HPDE6-E6E7 (cell line): ENCODE measurements around the gene LDLRAD4.

Experiments used
- DNase-seq: peaks from one replicate; pipeline ENCODE4 v3.0.0; 2011; ENCODE audit warnings: missing footprints; ENCODE audit errors: extremely low spot score

LDLRAD4 gene

DNA sequence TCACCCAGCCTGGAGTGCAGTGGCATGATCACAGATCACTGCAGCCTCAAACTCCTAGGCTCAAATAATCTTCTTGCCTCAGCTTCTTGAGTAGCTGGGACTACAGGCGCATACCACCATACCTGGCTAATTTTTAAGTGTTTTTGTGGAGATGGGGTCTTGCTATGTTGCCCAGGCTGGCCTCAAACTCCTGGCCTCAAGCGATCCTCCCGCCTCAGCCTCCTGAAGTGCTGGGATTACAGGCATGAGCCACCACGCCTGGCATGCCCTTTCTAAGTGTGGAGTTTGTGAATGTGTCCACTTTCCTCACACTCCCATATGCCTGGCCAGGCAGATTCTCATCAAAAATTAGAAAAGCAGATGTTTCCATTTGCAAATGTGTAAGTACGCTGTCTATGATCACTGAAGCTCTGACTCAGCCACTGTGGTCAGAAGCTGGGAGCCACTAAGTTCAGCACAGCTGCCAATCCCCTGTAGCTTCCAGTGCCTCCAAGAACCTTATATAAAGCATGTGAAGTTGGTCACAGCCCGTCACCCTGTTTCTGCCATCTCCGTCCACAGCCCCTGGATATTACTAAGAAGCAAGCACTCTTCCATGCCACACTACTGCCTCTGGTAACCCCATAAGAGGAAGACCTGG lies 352.4 kb downstream of the LDLRAD4 start:
- DNase-seq, result no peak

DNA sequence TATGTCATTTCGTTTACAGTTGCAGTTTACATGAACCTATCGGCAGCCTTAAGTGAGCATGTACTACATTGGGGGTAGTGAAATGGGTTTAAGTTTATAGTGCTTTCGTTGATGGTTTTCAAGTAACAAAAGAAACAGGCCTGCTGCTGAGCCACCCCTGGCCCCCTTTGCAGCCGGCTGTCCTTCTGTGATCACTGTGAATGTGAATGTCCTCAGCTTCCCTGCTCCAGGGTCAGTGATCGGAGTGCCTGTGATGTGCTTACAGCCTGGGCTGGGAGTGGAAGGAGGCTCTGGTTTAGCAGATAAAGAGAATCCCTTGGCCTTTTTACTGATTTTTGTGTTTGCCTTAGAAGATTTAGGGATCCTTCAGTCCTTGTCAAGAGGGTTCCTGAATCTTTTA lies 353.6 kb downstream of the LDLRAD4 start:
- DNase-seq, result no peak

DNA sequence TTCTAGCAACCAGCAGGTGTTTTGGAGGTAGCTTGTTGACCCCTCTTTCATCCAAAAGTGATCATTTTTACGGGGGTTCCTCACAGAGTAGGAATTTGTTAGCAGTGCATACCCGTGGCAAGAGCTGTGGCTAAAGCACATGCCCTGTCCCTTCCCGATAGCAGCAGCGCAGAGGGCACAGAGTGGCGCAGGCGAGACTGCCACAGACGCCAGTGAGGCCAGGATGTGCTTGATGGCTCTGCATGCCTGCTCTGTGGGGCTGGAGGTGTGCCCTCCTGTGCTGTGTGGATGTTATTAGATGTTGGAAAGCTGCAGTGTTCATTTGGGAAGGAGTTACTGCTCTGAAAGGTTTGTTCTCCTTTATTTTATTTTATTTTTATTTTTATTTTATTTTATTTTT lies 354.2 kb downstream of the LDLRAD4 start:
- DNase-seq, result no peak

DNA sequence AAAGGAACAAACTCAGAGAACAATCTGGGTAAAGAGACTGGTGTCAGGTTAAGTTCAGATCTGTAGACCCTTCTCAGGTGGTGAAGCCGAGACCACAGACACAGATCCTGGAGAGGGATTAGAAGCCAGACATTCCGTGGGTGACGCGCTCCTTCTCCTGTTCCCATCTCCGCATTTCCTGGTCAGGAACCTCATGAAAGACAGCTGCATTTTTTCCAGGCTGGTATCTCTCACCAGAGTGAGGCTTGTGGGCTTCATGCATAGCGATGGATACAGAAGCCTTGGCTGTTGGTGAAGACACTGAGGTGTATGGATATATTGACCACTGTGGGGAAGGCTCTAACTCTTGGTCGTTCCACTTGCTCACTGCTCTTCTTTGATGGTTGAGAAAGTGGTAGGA lies 355.2 kb downstream of the LDLRAD4 start:
- no peak for DNase-seq

DNA sequence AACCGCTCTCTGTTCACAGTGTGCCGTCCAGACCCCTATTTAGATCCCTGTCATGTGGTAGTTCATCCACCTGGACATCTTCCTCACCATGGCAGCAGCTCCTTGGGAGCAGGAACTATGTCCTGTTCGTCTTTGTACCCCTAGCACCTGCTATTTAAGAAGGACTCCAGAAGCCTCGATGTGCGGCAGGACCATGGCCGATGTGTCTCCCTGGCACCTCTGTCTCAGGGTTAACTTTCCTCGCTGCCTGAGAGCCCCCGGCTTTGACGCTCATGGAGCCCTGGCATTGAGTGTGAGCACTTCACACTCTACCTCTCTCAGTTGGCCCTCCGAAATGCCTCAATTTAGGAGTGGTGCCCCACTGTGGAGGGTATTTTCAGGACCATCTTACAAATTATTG lies 355.8 kb downstream of the LDLRAD4 start:
- no peak for DNase-seq

DNA sequence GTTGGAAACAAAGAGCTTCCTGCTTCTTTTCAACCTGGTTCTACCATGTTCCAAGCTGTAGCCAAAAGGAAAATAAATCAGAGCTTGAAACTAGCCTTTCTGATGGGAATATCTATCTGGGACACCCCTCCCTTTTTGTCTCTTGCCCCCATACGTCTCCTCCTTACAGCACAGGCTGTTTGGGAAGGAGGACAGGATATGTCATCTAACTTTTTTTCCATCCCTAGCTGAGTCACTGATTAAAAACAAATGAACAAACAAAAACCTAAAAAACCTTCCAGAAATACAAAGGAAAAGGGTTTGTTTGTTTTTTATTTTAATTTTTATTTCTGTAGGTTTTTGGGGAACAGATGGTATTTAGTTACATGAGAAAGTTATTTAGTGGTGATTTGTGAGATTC lies 356.2 kb downstream of the LDLRAD4 start:
- DNase-seq, result no peak

DNA sequence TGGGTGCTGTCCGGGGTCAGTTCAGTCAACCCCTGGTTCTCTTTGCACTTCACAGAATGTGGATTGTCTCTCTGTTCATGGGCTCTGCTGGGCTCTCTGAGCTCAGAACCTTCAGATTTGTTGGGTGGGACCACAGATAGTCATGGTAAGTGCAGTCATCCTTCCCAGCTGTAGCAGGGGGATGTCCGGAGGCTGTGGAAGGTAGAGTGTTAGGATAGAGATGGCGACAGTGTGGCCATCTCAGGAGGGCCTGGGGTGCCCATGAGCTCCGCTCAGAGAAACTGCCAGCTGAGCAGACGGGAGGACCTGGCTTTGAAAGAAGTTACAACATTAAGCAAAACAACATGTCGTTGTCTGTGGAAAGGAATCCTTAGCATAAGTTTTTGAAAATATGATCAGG lies 358.0 kb downstream of the LDLRAD4 start:
- no peak for DNase-seq

DNA sequence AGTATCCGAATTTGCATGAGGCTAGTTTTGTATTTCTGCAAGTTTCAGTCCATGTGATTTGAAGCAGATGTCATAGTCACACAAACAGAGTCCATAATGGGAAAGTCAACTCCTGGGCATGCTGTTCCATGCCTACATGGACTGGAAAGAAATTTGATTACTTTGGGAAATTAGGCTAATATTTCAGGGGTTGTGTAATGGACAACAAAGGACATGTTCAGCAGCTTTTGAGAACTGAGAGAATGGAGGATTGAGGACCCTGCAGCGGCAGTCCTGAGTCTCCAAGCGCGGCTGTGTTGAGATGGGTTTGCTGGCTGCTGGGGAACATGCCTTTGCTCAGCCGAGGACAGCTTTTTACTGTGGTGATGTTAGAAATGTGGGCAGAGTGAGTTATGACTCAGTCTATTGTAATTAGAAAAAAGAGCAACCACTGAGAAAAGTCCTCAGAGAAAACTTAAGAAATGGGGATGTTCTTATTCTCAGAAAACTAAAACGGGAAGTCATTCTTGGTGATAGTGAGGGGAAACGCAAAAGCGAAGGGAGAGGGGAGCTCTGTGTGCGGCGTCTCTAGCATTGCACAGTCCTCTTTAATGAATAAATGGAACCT lies 358.6 kb downstream of the LDLRAD4 start:
- no peak for DNase-seq

DNA sequence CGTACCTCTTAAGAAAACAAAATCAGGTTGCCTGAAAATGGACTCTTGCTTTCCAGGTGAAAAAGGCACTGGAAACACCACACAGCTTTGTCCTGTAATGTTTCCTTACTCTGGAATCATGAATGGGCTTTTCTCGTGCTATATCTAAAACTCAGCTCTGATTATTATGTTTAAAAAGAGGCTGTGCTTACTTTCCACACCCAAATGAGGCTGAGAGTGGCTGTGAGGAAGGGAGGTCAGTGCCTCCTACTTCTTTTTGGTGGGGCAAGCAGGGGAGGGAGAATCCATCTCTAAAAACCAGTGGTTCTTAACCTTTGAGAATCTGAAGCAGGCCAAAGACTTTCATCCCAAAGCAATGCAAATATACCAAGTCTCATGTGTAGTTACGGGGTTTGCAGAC lies 359.2 kb downstream of the LDLRAD4 start:
- no peak for DNase-seq

DNA sequence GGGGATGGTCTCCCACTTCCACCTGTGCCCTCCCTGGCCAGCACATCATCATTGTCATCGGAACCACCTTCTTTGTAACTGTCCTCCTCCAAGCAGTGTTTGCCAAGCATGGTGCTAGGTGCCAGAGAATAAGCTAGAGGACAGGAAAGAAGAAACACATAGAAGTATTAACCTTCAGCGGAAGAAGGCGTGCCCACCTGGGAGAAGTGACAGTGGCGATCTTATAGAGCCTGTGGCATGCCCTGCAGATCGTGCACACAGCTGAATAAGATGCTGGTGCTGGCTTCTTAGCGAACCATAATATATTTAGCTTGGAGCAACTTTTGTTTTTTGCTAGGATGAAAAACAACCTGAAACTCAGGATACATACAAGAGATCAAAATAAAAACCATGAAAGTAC lies 359.8 kb downstream of the LDLRAD4 start:
- DNase-seq, result no peak

DNA sequence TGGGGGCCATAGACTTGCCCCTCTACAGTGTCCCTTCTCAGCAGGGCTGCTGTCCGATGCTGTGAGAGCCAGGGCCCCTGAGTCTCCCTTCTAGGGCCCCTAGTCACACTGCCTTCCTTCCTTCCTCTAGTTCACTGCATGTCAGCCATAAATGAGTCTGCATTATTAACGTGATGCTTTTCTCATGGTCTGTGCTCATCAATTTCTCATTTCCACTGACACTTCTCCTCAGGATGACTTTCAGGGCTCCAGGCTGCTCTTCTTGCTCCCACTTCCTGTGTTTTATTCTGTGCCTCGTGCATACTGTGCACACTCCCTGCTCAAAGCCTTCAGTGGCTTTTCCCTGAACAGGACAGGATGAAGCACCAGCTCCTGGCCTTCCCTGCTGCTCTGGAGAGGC lies 361.3 kb downstream of the LDLRAD4 start:
- no peak for DNase-seq

DNA sequence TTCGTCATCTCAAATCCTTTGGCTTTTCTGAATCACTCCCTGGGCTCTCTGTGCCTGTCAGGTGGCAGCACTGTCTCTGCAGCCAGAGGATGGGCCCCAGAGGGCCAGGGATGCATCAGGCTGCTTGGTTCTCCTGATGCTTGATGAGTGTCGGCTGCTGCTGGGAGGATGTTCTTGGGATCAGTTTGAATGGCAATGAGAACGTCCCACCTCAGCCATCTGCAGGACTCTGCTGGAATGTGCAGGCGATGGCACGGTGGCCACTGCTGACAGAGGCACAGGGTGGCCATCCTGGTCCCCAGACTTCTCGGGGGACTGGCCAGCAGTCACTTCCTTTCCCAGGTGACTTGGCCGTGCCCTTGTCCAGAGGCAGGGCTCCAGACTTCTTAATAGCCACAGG lies 361.8 kb downstream of the LDLRAD4 start:
- no peak for DNase-seq

DNA sequence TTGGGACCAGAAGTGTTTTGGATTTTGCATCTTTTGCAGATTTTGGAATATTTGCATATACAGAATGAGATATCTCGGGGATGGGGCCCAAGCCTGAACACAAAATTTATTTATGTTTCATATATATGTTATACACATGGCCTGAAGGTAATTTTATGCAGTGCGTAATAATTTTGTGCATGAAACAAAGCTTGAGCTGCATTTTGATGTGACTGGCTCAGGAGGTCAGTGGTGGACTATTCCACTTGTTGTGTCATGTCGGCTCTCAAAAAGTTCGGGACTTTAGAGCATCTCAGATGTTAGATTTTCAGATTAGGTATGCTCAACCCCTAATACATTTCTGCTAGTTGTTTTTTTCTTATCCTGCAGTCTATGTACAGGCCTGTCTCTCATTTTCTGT lies 362.4 kb downstream of the LDLRAD4 start:
- no peak for DNase-seq

DNA sequence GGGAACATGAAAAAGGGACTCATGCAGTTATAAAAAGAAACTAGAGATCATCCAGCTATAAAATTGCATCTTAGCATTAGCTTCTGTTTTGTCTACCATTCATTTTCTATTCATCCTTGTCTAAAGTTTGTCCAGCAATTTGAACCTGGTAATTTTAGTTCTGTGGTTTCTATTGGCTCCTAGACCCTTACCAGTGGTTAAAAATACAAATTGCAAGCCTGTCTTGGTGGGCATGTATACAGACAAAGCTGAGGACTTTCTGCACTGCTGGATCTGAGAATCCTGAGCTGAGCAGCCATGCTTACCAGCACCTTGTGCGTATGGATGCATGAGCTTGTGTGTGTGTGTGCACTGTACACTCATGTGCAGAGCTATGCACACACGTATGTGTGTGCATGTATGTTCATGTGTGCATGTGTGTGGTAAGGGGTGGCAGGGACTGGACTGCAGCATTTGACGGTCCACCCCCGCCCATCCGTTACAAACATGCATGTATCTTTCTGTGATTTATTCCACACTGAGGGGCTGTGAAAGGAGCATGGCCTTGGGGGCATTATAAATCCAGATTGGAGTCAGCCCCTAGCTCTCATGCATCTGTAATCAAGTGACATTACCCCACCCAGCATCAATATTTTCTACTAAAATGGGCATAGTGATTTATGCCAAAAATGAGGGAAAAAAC lies 363.1 kb downstream of the LDLRAD4 start:
- DNase-seq, result no peak

DNA sequence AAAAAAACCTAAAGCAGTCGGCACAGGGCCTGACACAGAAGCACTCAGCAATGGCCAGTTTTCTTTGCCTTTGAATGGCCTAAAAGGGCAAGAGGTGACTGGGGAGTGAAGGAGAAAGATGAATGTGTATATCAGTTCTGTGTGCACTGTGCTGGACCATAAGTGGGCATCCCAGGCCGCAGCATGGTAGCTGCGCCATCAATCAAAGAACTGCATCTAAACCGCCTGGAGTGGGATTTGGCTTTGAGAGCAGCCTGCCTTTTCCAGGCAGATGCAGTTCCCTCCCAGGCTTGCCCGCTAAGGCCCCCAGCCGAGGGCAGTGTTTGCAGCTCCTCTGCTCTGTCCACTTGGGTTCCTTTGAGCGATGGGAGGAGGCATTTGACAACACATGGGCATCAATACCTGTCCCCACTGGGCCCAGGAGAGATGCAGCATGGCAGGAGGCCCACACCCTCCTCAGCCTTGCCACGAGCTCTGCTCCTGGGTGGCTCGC lies 363.7 kb downstream of the LDLRAD4 start:
- DNase-seq, result no peak

DNA sequence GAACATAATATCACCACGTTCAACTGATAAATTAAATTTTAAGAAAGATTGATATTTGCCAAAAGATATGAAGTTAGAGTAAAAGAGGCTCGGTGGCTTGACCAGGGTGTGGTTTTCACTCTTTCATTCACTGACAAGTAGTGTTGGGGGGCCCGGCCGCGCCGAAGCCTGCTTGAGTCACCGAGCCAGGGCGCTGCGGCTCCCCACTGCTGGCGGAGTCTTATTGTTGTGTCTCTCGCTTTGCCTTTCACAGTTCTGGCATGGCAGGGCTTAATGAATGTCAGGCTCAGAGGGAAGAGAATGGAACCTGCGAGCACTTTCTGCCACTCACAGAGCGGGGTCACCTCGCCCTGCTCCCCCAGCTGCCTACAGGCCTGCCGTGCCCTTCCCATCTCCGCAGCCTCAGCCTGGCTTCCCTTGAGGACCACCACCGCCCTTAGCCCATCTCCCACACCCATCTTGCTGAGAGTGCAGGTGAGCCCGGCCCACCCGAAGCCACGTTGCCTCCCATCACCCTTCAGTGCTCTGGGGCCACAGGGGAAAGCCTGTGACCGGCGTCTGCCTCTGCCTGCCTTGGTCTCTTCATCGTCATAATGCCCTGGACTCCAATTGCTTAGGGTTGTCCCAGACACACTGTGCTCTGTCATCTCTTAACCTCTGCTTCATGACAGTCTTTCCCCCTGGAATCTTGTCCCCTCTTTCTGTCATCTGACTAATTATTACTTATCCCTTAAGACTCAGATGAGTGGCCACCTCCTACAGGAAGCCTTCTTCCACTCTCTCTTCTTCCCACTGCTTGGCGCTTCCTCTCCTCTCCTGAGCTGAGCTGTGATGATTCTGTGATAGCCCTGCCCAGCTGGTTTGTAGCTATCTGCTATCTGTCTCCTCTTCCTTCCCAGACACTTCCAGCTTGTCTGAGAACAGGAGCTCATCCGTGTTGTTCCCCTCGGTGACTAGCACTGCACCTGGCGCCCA lies 365.3 kb downstream of the LDLRAD4 start:
- DNase-seq, result no peak

DNA sequence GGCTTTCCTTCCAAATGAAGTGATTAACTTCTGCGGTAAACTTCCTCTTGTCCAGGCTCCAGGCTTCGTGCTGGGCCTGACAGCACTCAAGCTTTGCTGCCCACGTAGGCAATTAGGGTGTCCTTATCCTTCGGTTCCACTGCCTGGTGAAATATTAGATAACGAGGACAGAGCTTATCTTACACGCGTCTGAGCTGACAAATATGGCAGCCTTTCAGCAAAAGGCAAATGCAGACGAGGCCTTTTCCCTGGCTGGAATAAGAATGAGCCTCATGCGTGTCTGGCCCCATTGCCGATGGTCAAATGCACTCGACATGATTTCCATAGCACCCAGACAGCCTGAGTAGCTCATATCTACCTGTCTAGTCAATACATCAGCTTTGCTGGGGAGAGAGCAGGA lies 366.3 kb downstream of the LDLRAD4 start:
- no peak for DNase-seq

DNA sequence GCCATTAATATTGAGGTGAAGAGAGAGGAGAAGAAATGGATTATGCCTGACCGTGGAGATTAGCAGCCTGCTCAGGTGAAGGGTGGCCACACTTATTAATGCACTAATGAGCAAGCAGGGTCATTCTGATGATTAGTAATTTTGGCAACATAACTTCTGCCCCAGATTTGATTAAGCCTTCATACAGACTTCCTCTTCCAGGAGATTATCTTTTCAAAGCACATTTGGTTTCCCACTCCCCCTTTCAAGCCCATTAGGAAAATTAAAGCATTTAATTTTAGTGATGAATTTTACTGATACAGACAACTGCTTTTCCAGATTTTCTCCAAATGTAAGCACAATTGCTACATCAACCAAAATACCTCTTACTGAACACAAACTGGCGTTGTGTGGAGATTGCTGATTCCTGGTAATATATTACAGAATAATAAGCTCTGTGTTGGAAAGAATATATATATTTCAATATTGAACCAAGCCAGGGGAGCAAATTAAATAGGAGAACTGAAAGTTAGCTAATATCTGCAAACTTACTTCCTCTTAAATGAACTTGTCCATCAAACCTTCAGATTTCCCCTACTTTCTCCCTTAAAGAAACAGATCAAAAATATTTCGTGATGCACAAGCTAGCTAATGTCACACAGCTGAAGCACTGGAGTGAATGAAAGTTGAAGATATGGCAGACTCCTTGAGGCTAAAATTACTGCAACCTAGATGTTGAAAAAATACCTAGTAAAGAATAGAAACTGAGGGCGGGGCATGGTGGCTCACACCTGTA lies 367.0 kb downstream of the LDLRAD4 start:
- no peak for DNase-seq

DNA sequence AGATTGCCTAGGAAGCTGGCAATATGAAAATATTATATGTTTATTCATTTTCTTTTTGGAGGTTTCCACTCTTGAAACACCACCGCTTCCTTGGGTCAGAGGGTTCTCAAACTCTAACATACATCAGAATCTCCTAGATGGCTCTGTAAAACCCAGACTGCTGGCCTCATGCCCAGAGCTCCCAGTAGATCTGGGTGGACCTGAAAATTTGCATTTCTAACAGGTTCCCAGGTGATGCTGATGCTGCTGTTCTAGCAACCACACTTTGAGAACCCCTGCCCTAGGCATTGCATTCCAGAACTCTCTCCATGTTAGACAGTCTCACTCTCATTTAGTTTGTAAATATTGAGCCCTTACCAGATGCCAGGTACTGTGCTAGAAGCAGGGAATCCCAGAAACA lies 368.4 kb downstream of the LDLRAD4 start:
- no peak for DNase-seq

DNA sequence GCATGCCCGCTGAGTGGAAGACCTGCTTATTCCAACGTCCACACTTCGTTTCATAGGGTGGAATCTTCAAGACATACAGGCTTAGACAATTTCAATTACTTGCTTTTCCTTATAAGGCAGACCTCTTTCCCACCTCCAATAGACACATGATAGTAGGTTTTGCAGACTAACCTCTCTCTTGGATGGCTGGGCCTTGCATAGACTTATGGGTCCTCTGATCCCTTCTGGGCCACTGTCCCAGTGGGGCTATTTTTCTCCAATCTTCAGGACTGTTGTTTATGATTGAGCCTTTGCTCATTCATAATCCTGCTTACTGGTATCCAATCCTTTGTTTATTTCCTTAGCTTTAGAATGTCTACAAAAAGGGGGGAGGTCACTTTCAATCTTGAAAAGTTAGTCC lies 368.9 kb downstream of the LDLRAD4 start:
- DNase-seq, result no peak

DNA sequence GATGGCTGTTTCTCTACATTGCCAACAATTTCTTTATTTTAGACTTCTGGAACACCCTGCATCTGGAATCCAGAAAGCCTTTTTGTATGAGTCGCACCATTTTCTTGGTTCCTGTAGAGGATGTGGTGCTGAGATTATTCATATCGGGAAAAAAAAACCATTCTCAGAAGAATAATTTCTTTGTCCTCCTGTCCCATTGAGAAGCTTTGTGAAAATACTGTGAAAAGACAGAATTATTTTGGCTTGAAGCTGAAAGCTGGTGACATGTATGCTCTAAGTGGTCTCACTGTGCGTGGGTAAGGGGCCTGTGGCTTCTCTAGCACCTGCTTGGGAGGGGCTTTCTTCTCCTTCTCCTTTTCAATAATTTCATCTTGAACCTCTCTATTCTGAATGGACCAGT lies 369.4 kb downstream of the LDLRAD4 start:
- no peak for DNase-seq
